NAMALWA (cell line): ENCODE results near the gene SAE1.
"Not testable (repeated sequence)": the region's sequence is repeated elsewhere in the genome, so short reads cannot be mapped to it uniquely, and the experiment has no call there.

Source experiments
- DNase-seq: peaks from one replicate; pipeline ENCODE4 v3.0.0-alpha.2; 2015; ENCODE audit warnings: low spot score

Gene SAE1

GRCh38 chr19:47130589-47131227, at the start of gene SAE1:
Gene SAE1 (plus strand): TSS chr19:47130835. CDS start chr19:47130931, 96 bp downstream.
- peak; percentile 99 for DNase-seq

- no peak for DNase-seq
These were observed 49.5 kb upstream of the SAE1 start for GRCh38 chr19:47081095-47081494.

- DNase-seq, result no peak
These were observed 48.1 kb upstream of the SAE1 start for GRCh38 chr19:47082493-47082892.

- no peak for DNase-seq
These were observed 45.7 kb upstream of the SAE1 start for GRCh38 chr19:47084879-47085439.

- no peak for DNase-seq
These were observed 44.4 kb upstream of the SAE1 start for GRCh38 chr19:47086280-47086679.

- no peak for DNase-seq
These were observed 40.8 kb upstream of the SAE1 start for GRCh38 chr19:47089767-47090350.

- DNase-seq, result no peak
These were observed 37.4 kb upstream of the SAE1 start for GRCh38 chr19:47093254-47093653.

- DNase-seq, result no peak
These were observed 36.8 kb upstream of the SAE1 start for GRCh38 chr19:47093841-47094240.

- no peak for DNase-seq
These were observed 35.8 kb upstream of the SAE1 start for GRCh38 chr19:47094557-47095475.

- DNase-seq, result no peak
These were observed 35.0 kb upstream of the SAE1 start for GRCh38 chr19:47095476-47096099.

GRCh38 chr19:47096100-47096704, 34.4 kb upstream of the SAE1 start:
- no peak for DNase-seq

GRCh38 chr19:47096721-47097120, 33.9 kb upstream of the SAE1 start:
- DNase-seq, result no peak

- no peak for DNase-seq
These were observed 33.0 kb upstream of the SAE1 start for GRCh38 chr19:47097396-47098201.

- no peak for DNase-seq
These were observed 32.0 kb upstream of the SAE1 start for GRCh38 chr19:47098608-47099007.

- no peak for DNase-seq
These were observed 31.0 kb upstream of the SAE1 start for GRCh38 chr19:47099576-47100050.

- peak; percentile 45 for DNase-seq
These were observed 30.3 kb upstream of the SAE1 start for GRCh38 chr19:47100290-47100689.

GRCh38 chr19:47101116-47101515, 29.5 kb upstream of the SAE1 start:
- not testable (repeated sequence) for DNase-seq

GRCh38 chr19:47102346-47103060, 28.1 kb upstream of the SAE1 start:
- no peak for DNase-seq

- no peak for DNase-seq
These were observed 26.0 kb upstream of the SAE1 start for GRCh38 chr19:47104680-47105079.

- no peak for DNase-seq
These were observed 24.8 kb upstream of the SAE1 start for GRCh38 chr19:47105874-47106273.
